OCI-LY3 (cell line): ENCODE measurements around the gene TEX264.
A peak's percentile ranks its signal among the peaks of the same experiment; 100 is the strongest.

Experiments used
- EZH2phosphoT487 ChIP-seq: fragments of 200-600 bp; shearing (Covaris generic); IDR thresholded peaks from 2 replicates; pipeline ENCODE4 v1.6.1; 2018; ENCODE audit warnings: antibody characterized with exemption, mixed run types, low read depth
- TF ChIP-seq, protein P1 (sequence below): fragments of 200-600, 300-600 bp; sonication (generic); IDR thresholded peaks from 2 replicates; pipeline ENCODE4 v1.5.1; 2014; ENCODE audit warnings: antibody characterized with exemption, low read length, low read depth

DNA sequence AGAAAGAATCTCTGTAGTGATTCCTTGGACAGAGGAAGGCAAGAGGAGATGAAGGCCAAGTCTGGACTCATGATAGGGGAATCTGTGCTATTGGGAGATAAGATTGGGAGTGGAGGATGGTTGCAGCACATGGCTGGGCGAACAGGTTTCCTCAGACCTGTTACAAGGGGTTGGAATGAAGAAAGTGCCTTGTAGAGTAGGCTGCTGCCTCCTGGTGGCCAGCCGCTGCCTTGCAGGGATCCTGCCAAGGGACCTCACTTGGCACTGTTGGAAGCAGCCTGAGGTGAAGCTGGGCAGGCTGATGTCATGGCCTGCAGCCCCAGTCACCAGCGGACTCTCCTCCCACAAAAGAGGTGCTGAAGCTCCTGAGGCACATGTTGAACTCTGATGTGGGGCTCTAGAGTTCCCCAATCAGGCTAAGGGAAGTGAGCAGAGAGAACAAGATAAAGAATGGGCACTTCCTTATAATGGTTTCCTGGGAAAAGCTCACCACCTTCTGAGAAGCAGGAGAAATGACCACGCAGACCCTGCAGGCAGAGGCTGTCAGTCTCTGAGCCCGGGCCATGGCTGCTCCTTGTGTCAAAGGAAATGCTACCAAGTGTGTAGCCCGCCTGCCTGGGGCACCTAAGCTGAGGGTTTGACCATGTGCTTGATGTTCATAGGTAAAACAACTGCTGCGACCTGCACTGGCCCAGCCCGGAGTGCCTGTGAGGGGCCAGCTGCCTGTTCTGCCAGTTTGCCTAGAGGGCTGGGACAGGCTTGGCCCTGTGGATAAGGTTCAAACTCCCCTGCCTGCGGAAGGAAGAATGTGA, 1.6 kb upstream of the TEX264 start:
- TF ChIP-seq, protein P1, sequence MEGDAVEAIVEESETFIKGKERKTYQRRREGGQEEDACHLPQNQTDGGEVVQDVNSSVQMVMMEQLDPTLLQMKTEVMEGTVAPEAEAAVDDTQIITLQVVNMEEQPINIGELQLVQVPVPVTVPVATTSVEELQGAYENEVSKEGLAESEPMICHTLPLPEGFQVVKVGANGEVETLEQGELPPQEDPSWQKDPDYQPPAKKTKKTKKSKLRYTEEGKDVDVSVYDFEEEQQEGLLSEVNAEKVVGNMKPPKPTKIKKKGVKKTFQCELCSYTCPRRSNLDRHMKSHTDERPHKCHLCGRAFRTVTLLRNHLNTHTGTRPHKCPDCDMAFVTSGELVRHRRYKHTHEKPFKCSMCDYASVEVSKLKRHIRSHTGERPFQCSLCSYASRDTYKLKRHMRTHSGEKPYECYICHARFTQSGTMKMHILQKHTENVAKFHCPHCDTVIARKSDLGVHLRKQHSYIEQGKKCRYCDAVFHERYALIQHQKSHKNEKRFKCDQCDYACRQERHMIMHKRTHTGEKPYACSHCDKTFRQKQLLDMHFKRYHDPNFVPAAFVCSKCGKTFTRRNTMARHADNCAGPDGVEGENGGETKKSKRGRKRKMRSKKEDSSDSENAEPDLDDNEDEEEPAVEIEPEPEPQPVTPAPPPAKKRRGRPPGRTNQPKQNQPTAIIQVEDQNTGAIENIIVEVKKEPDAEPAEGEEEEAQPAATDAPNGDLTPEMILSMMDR: peak; percentile 96
- no peak for TF ChIP-seq EZH2phosphoT487
